Thymus (tissue), 11 donors: Measurements from ENCODE around the gene DYNLT2. TPM values are rescaled to one million over a fixed set of nuclear protein-coding genes. Genes with fewer than 3 reads are reported as not detected.

Source experiments
- DNase-seq, 9 donors: peaks; one replicate each; pipeline ENCODE4 v3.0.0-alpha.2; 2013; ENCODE audit warnings: low spot score in 9 of 9, low read depth in 6 of 9, missing footprints in 1 of 9
- H3K27ac ChIP-seq, 2 donors: one replicate each; pipeline ENCODE4 v1.5.1; 2013; ENCODE audit warnings: control low read depth in 1 of 2, low read depth in 1 of 2, low read length in 1 of 2, mild to moderate bottlenecking in 1 of 2, moderate library complexity in 1 of 2
- H3K27me3 ChIP-seq, 2 donors: one replicate each; pipeline ENCODE4 v1.5.1; 2013; ENCODE audit warnings: low read length in 1 of 2; ENCODE audit not compliant: control insufficient read depth in 2 of 2, insufficient read depth in 1 of 2
- H3K36me3 ChIP-seq, 2 donors: one replicate each; pipeline ENCODE4 v1.5.1; 2013; ENCODE audit warnings: low read length in 1 of 2, mild to moderate bottlenecking in 1 of 2, moderate library complexity in 1 of 2; ENCODE audit not compliant: control insufficient read depth in 2 of 2, insufficient read depth in 2 of 2
- H3K4me1 ChIP-seq, 2 donors: one replicate each; pipeline ENCODE4 v1.5.1; 2013; ENCODE audit warnings: low read length in 2 of 2; ENCODE audit not compliant: control insufficient read depth in 2 of 2, insufficient read depth in 2 of 2
- H3K4me3 ChIP-seq, 2 donors: one replicate each; pipeline ENCODE4 v1.5.1; 2013; ENCODE audit warnings: low read length in 2 of 2, control low read depth in 1 of 2, mild to moderate bottlenecking in 1 of 2
- H3K9me3 ChIP-seq, 2 donors: one replicate each; pipeline ENCODE4 v1.5.1; 2013; ENCODE audit warnings: low read length in 1 of 2, mild to moderate bottlenecking in 1 of 2; ENCODE audit not compliant: control insufficient read depth in 2 of 2, insufficient read depth in 1 of 2
- WGBS: extraction: QIAGEN DNeasy Blood & Tissue Kit; methylation state at CpG from one replicate; pipeline ENCODE4 v1.1.7; 2013; 5-methylcytosine and 5-hydroxymethylcytosine counted together
- polyA plus RNA-seq: library from polyadenylated mRNA; stranded (reverse); fragments of 200-250 nt; gene quantifications from one replicate; pipeline ENCODE4 v1.2.3, GENCODE V29; 2013
- total RNA-seq: library from RNA; stranded (reverse); fragments of 120-200 nt; gene quantifications from one replicate; pipeline ENCODE4 v1.2.4, GENCODE V29; 2013
- donor health status: healthy.

The DYNLT2 gene
- total and polyA plus RNA-seq, 2 donors, result 6.6 to 8.9 TPM

- WGBS, result 99% methylated on average over 3 of the region's 3 CpGs
- no peak overlapping the region for H3K4me3 ChIP-seq
- H3K36me3 ChIP-seq, result peaks cover 7 to 16% of the 10 kb centered on the region in 2 donors
- H3K27ac ChIP-seq, result no peak overlapping the region
- DNase-seq, result no peak
- peaks cover 0 to 4% of the 10 kb centered on the region in 2 donors for H3K27me3 ChIP-seq
- H3K4me1 ChIP-seq, result peaks cover 6% of the 10 kb centered on the region in 2 donors
- H3K9me3 ChIP-seq, result no peaks in the 10 kb centered on the region
Measured at GRCh38 chr6:169720207-169720855, 31.0 kb downstream of the DYNLT2 start.

GRCh38 chr6:169719117-169719516 lies 32.3 kb downstream of the DYNLT2 start:
- peaks cover 4 to 6% of the 10 kb centered on the region in 2 donors for H3K4me1 ChIP-seq
- peaks cover 17 to 28% of the 10 kb centered on the region in 2 donors for H3K36me3 ChIP-seq
- no peak overlapping the region for H3K27ac ChIP-seq
- 99% methylated on average over 4 of the region's 4 CpGs for WGBS
- no peaks in the 10 kb centered on the region for H3K9me3 ChIP-seq
- H3K4me3 ChIP-seq, result no peak overlapping the region
- no peak for DNase-seq
- no peaks in the 10 kb centered on the region for H3K27me3 ChIP-seq

- Histone ChIP-seq H3K9me3 (no peaks in the 10 kb centered on the region), H3K27ac (no peak overlapping the region), H3K36me3 (peaks cover 29 to 60% of the 10 kb centered on the region in 2 donors), H3K4me1 (no peaks in the 10 kb centered on the region), H3K4me3 (no peak overlapping the region), H3K27me3 (no peaks in the 10 kb centered on the region)
- no peak for DNase-seq
- WGBS, result 97% methylated on average over 9 of the region's 9 CpGs
Measured at GRCh38 chr6:169714595-169714994, 36.8 kb downstream of the DYNLT2 start.

GRCh38 chr6:169714178-169714577 lies 37.2 kb downstream of the DYNLT2 start:
- Histone ChIP-seq H3K27ac (no peak overlapping the region), H3K36me3 (peaks cover 29 to 57% of the 10 kb centered on the region in 2 donors)
- 98% methylated on average over 2 of the region's 2 CpGs for WGBS

GRCh38 chr6:169710009-169710408 lies 41.4 kb downstream of the DYNLT2 start:
- peaks cover 21 to 53% of the 10 kb centered on the region in 2 donors for H3K36me3 ChIP-seq
- no peak overlapping the region for H3K4me3 ChIP-seq
- H3K9me3 ChIP-seq, result no peaks in the 10 kb centered on the region
- 97% methylated on average over 3 of the region's 3 CpGs for WGBS
- no peak overlapping the region for H3K27ac ChIP-seq
- no peak for DNase-seq
- no peaks in the 10 kb centered on the region for H3K4me1 ChIP-seq
- H3K27me3 ChIP-seq, result no peaks in the 10 kb centered on the region

More at GRCh38 chr6:169714178-169714577, 37.2 kb downstream of the DYNLT2 start:
- Histone ChIP-seq H3K27me3 (no peaks in the 10 kb centered on the region), H3K4me1 (no peaks in the 10 kb centered on the region), H3K4me3 (no peak overlapping the region), H3K9me3 (no peaks in the 10 kb centered on the region)
- no peak for DNase-seq

- DNase-seq, result no peak
- Histone ChIP-seq H3K36me3 (peaks cover 17 to 51% of the 10 kb centered on the region in 2 donors), H3K4me1 (peaks cover 0 to under 1% of the 10 kb centered on the region in 2 donors), H3K27me3 (no peaks in the 10 kb centered on the region), H3K27ac (no peak overlapping the region), H3K4me3 (no peak overlapping the region), H3K9me3 (no peaks in the 10 kb centered on the region)
Measured at GRCh38 chr6:169709293-169709692, 42.1 kb downstream of the DYNLT2 start.

- no peaks in the 10 kb centered on the region for H3K9me3 ChIP-seq
- H3K36me3 ChIP-seq, result peaks cover 8 to 41% of the 10 kb centered on the region in 2 donors
- H3K27me3 ChIP-seq, result no peaks in the 10 kb centered on the region
- DNase-seq, result no peak
- no peak overlapping the region for H3K27ac ChIP-seq
- no peak overlapping the region for H3K4me3 ChIP-seq
- peaks cover 6 to 7% of the 10 kb centered on the region in 2 donors for H3K4me1 ChIP-seq
- WGBS, result 98% methylated on average over 2 of the region's 2 CpGs
Measured at GRCh38 chr6:169707772-169708171, 43.6 kb downstream of the DYNLT2 start.

GRCh38 chr6:169702840-169703246 lies 48.5 kb downstream of the DYNLT2 start:
- H3K27me3 ChIP-seq, result no peaks in the 10 kb centered on the region
- H3K27ac ChIP-seq, result peak overlapping the region; percentile 85 to 97
- 7% methylated on average over 22 of the region's 22 CpGs for WGBS

GRCh38 chr6:169701954-169702839 lies 49.2 kb downstream of the DYNLT2 start, which contains the start of the genes C6orf120 and WDR27:
Gene C6orf120, plus strand, starts transcription at chr6:169702126. Its CDS starts 334 bp downstream, at chr6:169702460.
Gene WDR27, minus strand, starts transcription at chr6:169702029. Its CDS starts 13,024 bp downstream, at chr6:169689005.
- peaks cover 9 to 15% of the 10 kb centered on the region in 2 donors for H3K4me1 ChIP-seq
- WGBS, result under 1% methylated on average over 92 of the region's 92 CpGs

More at GRCh38 chr6:169702840-169703246, 48.5 kb downstream of the DYNLT2 start:
- peaks cover 9 to 14% of the 10 kb centered on the region in 2 donors for H3K36me3 ChIP-seq
- DNase-seq, result peak in 1 of 9 donors; percentile 21
- no peaks in the 10 kb centered on the region for H3K9me3 ChIP-seq
- peak overlapping the region; percentile 88 to 95 for H3K4me3 ChIP-seq
- H3K4me1 ChIP-seq, result peaks cover 9 to 15% of the 10 kb centered on the region in 2 donors

More at GRCh38 chr6:169701954-169702839, 49.2 kb downstream of the DYNLT2 start, which contains the start of the genes C6orf120 and WDR27:
- peaks cover 0 to 5% of the 10 kb centered on the region in 2 donors for H3K9me3 ChIP-seq
- no peaks in the 10 kb centered on the region for H3K27me3 ChIP-seq
- peak within 1 kb of the TSS; percentile 88 to 95 for H3K4me3 ChIP-seq
- peak within 1 kb of the TSS; percentile 85 to 97 for H3K27ac ChIP-seq
- peak; percentile 84 to 96 (median 90) for DNase-seq
- H3K36me3 ChIP-seq, result peaks cover 10 to 12% of the 10 kb centered on the region in 2 donors
